Measurements from ENCODE around the gene POF1B. TPM values are rescaled to one million over a fixed set of nuclear protein-coding genes. Genes with fewer than 3 reads are reported as not detected.

The POF1B gene
- total and polyA plus RNA-seq, 2 experiments from 2014 or later, result not detected

- Histone ChIP-seq H3K4me2 (ENCODE audit: unreplicated experiment) (no peak overlapping the region), H3K4me3 (no peak overlapping the region), H3K4me1 (ENCODE audit: insufficient read depth) (no peaks in the 10 kb centered on the region), H4K20me1 (ENCODE audit: insufficient read depth) (no peaks in the 10 kb centered on the region), H3K27ac (no peak overlapping the region), H3F3A (ENCODE audit: insufficient read depth) (no peaks in the 10 kb centered on the region), H3K27me3 (replicated peaks; ENCODE audit: insufficient read depth) (no peaks in the 10 kb centered on the region), H3K9me2 (ENCODE audit: insufficient read depth) (no peaks in the 10 kb centered on the region), H3K36me3 (ENCODE audit: low read depth) (no peaks in the 10 kb centered on the region), H2AFZ (no peak overlapping the region), H3K9ac (no peak overlapping the region), H3K9me3 (ENCODE audit: low read depth) (no peaks in the 10 kb centered on the region), H3K79me2 (ENCODE audit: insufficient read depth) (no peaks in the 10 kb centered on the region)
- WGBS, 2 experiments (ENCODE audit: low coverage in 1 of 2, low lambda C conversion rate in 2 of 2, missing lambda C conversion rate in 2 of 2), result 0 to 19% methylated on average over 2 to 4 of the region's 4 CpGs
- in situ Hi-C loops (cut with MboI), result no loop called here
- TF ChIP-seq EZH2phosphoT487 (IDR thresholded peaks at IDR 0.05; ENCODE audit: insufficient read depth, low read depth) (no peak), EZH2 (IDR thresholded peaks at IDR 0.05; ENCODE audit: insufficient read depth, poor library complexity, severe bottlenecking) (no peak)
- DNase-seq, result no peak
Measured at GRCh38 chrX:85365370-85365995, 14.0 kb downstream of the POF1B start.

GRCh38 chrX:85359051-85359450, 20.4 kb downstream of the POF1B start:
- Histone ChIP-seq H3K9me2 (ENCODE audit: insufficient read depth) (no peaks in the 10 kb centered on the region), H3K36me3 (ENCODE audit: low read depth) (no peaks in the 10 kb centered on the region), H3K27me3 (replicated peaks; ENCODE audit: insufficient read depth) (no peaks in the 10 kb centered on the region), H3K9ac (no peak overlapping the region), H4K20me1 (ENCODE audit: insufficient read depth) (no peaks in the 10 kb centered on the region), H3K9me3 (ENCODE audit: low read depth) (no peaks in the 10 kb centered on the region), H2AFZ (no peak overlapping the region), H3F3A (ENCODE audit: insufficient read depth) (no peaks in the 10 kb centered on the region), H3K4me1 (ENCODE audit: insufficient read depth) (no peaks in the 10 kb centered on the region), H3K79me2 (ENCODE audit: insufficient read depth) (no peaks in the 10 kb centered on the region), H3K4me2 (ENCODE audit: unreplicated experiment) (no peak overlapping the region), H3K4me3 (no peak overlapping the region), H3K27ac (no peak overlapping the region)
- TF ChIP-seq EZH2 (IDR thresholded peaks at IDR 0.05; ENCODE audit: insufficient read depth, poor library complexity, severe bottlenecking) (no peak), EZH2phosphoT487 (IDR thresholded peaks at IDR 0.05; ENCODE audit: insufficient read depth, low read depth) (no peak)
- no peak for DNase-seq
- 8 to 15% methylated on average over 1 of the region's 1 CpG for WGBS, 2 experiments (ENCODE audit: low coverage in 1 of 2, low lambda C conversion rate in 2 of 2, missing lambda C conversion rate in 2 of 2)
- in situ Hi-C loops (cut with MboI), result no loop called here

GRCh38 chrX:85345523-85345922, 33.9 kb downstream of the POF1B start:
- no peak for DNase-seq
- H4K20me1 ChIP-seq (ENCODE audit: insufficient read depth), result no peaks in the 10 kb centered on the region
- no peak overlapping the region for H3K27ac ChIP-seq
- no peak overlapping the region for H3K4me2 ChIP-seq (ENCODE audit: unreplicated experiment)
- H3K9ac ChIP-seq, result no peak overlapping the region
- no peaks in the 10 kb centered on the region for H3K9me3 ChIP-seq (ENCODE audit: low read depth)
- no peak overlapping the region for H3K4me3 ChIP-seq
- H3F3A ChIP-seq (ENCODE audit: insufficient read depth), result no peaks in the 10 kb centered on the region
- no peaks in the 10 kb centered on the region for H3K9me2 ChIP-seq (ENCODE audit: insufficient read depth)
- in situ Hi-C loops (cut with MboI), result no loop called here
- TF ChIP-seq EZH2 (IDR thresholded peaks at IDR 0.05; ENCODE audit: insufficient read depth, poor library complexity, severe bottlenecking), result no peak
- TF ChIP-seq EZH2phosphoT487 (IDR thresholded peaks at IDR 0.05; ENCODE audit: insufficient read depth, low read depth), result no peak
- H3K79me2 ChIP-seq (ENCODE audit: insufficient read depth), result no peaks in the 10 kb centered on the region
- H3K27me3 ChIP-seq (replicated peaks; ENCODE audit: insufficient read depth), result no peaks in the 10 kb centered on the region
- no peaks in the 10 kb centered on the region for H3K36me3 ChIP-seq (ENCODE audit: low read depth)
- no peaks in the 10 kb centered on the region for H3K4me1 ChIP-seq (ENCODE audit: insufficient read depth)
- WGBS, 2 experiments (ENCODE audit: low coverage in 1 of 2, low lambda C conversion rate in 2 of 2, missing lambda C conversion rate in 2 of 2), result 3 to 5% methylated on average over 2 of the region's 2 CpGs
- no peak overlapping the region for H2AFZ ChIP-seq

DNA sequence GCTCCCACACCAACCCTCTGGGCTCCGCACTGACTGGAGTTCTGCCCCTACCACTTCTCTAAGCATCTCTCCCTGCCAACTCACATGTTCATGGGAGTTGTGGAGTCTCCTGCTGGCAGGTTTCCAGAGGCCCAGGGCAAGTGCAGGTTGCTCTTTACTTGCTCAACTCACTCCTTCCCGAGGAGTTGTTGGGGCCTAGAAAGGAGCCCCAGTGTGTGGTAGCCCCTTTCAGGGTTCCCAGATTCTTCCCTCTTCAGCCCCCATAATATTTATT, 52.5 kb downstream of the POF1B start:
- H3K4me1 ChIP-seq (ENCODE audit: insufficient read depth), result no peaks in the 10 kb centered on the region
- no peaks in the 10 kb centered on the region for H3K9me2 ChIP-seq (ENCODE audit: insufficient read depth)
- TF ChIP-seq EZH2phosphoT487 (IDR thresholded peaks at IDR 0.05; ENCODE audit: insufficient read depth, low read depth) (no peak), EZH2 (IDR thresholded peaks at IDR 0.05; ENCODE audit: insufficient read depth, poor library complexity, severe bottlenecking) (no peak)
- H3F3A ChIP-seq (ENCODE audit: insufficient read depth), result no peaks in the 10 kb centered on the region
- no peak overlapping the region for H3K4me2 ChIP-seq (ENCODE audit: unreplicated experiment)
- in situ Hi-C loops (cut with MboI), result no loop called here
- H3K9ac ChIP-seq, result no peak overlapping the region
- no peaks in the 10 kb centered on the region for H4K20me1 ChIP-seq (ENCODE audit: insufficient read depth)
- H3K79me2 ChIP-seq (ENCODE audit: insufficient read depth), result no peaks in the 10 kb centered on the region
- H3K36me3 ChIP-seq (ENCODE audit: low read depth), result no peaks in the 10 kb centered on the region
- no peak overlapping the region for H3K27ac ChIP-seq
- no peaks in the 10 kb centered on the region for H3K27me3 ChIP-seq (replicated peaks; ENCODE audit: insufficient read depth)
- 26 to 34% methylated on average over 2 of the region's 2 CpGs for WGBS, 2 experiments (ENCODE audit: low coverage in 1 of 2, low lambda C conversion rate in 2 of 2, missing lambda C conversion rate in 2 of 2)
- no peak overlapping the region for H3K4me3 ChIP-seq
- DNase-seq, result no peak
- H3K9me3 ChIP-seq (ENCODE audit: low read depth), result no peaks in the 10 kb centered on the region
- no peak overlapping the region for H2AFZ ChIP-seq
